GM18526 (cell line): Measurements from ENCODE around the gene DGKZ.

ENCODE experiments used
- POLR2A ChIP-seq: IDR thresholded peaks from 3 replicates; pipeline ENCODE4 v1.6.1; 2011; ENCODE audit not compliant: insufficient read length; ENCODE audit errors: extremely low read depth

DGKZ gene

GRCh38 chr11:46366661-46367161 lies 19.4 kb downstream of the DGKZ start:
- no peak for TF ChIP-seq POLR2A

- no peak for TF ChIP-seq POLR2A
Measured at GRCh38 chr11:46367244-46367915, 20.1 kb downstream of the DGKZ start.

- TF ChIP-seq POLR2A: no peak
Measured at GRCh38 chr11:46367916-46368267, 20.6 kb downstream of the DGKZ start.

GRCh38 chr11:46369458-46370152 lies 22.3 kb downstream of the DGKZ start:
- TF ChIP-seq POLR2A: no peak

- no peak for TF ChIP-seq POLR2A
Measured at GRCh38 chr11:46370253-46370652, 23.0 kb downstream of the DGKZ start.

- no peak for TF ChIP-seq POLR2A
Measured at GRCh38 chr11:46372086-46372485, 24.8 kb downstream of the DGKZ start.

GRCh38 chr11:46373787-46374740 lies 26.8 kb downstream of the DGKZ start:
- no peak for TF ChIP-seq POLR2A

- no peak for TF ChIP-seq POLR2A
Measured at GRCh38 chr11:46374815-46375214, 27.6 kb downstream of the DGKZ start.

GRCh38 chr11:46375392-46376101 lies 28.3 kb downstream of the DGKZ start:
- no peak for TF ChIP-seq POLR2A

- no peak for TF ChIP-seq POLR2A
Measured at GRCh38 chr11:46376258-46377050, 29.2 kb downstream of the DGKZ start.

GRCh38 chr11:46377290-46377689 lies 30.0 kb downstream of the DGKZ start:
- TF ChIP-seq POLR2A: no peak

GRCh38 chr11:46377831-46378230 lies 30.6 kb downstream of the DGKZ start:
- no peak for TF ChIP-seq POLR2A

- no peak for TF ChIP-seq POLR2A
Measured at GRCh38 chr11:46378296-46378695, 31.0 kb downstream of the DGKZ start.

GRCh38 chr11:46378811-46379481 lies 31.7 kb downstream of the DGKZ start:
- TF ChIP-seq POLR2A: no peak
